GM18861 (cell line): ENCODE results near the gene PCDH1.
"Not testable (repeated sequence)": the region's sequence is repeated elsewhere in the genome, so short reads cannot be mapped to it uniquely, and the experiment has no call there.

Experiments used
- ATAC-seq: cut with Tn5 transposase; IDR thresholded peaks from one replicate; pipeline ENCODE4 v1.9.1; 2021; ENCODE audit not compliant: unreplicated experiment

PCDH1 gene

DNA sequence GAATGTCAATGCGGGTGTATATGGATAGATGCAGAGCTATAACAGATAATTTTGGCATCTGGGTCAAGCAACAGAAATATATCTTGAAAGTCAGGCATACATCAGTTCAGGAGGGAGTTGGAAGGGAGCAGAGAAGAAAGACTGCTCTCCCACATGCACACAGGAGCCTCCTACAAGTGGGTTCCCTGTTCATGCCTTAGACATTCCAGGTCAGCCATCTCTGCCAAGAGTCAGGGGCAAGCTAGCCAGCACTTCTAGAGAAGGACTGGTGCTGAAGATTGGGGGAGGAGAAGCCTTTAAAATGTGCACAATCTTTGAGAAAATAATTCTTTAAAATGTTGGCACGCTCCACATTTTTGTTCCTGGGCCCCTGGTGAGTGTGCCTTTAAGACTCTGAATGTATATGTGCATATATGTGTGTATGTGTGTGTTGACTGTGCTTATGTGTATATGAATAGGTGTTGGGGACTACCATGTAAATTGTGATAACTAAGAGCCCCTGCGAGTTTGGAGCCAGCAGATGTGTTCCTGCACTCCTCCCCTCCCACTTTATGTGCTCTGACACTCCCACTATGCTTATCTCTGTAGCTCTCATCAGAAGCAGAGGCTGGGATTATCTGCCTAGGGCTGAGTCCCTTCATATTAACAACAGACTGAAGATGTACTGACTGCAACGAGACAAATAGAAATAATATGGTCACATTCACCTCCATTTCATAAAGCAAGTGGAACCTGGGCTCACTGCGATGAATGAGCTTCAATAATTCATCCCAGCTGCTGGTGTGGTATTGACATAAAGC, 24.0 kb upstream of the PCDH1 start:
- no peak for ATAC-seq

DNA sequence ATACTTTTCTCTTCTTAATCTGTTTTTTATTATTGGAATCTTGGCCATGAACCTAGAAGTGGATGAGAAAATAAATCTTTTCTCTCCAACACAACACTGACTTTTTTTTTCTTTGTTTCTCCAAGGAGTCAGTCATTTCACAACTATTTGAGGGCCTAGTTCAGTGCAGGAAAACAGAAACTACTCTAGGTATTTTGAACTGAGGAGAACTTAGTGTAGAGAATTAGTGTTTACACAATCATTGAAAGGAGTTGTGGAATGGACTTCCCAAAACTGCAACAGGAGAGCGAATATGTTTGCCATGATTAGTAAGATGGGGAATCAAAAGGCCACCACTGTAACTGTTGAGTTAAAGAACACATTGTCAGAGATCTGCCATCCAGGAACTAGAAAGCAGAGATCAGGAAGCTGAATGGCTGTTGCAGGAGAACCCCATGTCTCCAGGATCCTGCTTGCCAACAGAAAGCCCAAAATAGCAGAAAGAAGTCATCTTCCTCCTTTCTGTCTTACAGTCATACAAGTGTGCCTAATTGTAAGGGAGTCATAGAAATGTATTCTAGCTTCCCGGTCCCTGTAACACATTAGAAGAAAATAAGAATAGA, 20.3 kb upstream of the PCDH1 start:
- no peak for ATAC-seq

DNA sequence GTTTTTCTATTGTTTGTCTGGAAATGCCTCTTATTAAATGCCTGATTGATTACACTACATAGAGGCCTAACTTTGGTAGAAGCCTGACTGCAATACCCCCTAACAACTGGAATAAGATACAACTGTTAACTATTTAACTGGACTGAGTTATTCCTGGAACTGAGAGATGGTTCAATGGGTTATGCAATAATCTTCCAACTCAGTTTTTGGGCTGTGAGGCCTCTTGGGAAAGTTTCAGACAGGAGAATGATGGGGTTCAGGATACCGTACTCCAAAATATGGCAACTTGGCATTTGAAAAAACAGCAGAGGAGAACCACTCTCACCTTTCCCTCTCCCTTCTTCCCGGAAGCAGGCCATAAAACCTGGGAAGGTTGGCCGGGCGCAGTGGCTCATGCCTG, 19.2 kb upstream of the PCDH1 start:
- ATAC-seq = no peak

DNA sequence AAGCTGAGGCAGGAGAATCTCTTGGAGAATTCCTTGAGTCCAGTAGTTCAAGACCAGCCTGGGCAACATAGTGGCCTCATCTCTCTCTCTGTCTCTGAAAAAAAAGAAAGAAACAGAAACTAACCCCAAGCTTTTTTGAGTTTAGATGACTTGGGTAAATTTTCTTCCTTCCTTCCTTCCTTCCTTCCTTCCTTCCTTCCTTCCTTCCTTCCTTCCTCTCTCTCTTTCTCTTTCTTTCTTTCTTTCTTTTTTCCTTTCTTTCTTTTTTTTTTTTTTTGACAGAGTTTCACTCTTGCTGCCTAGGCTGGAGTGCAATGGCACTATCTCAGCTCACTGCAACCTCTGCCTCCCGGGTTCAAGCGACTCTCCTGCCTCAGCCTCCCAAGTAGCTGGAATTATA, 12.2 kb upstream of the PCDH1 start:
- not testable (repeated sequence) for ATAC-seq

DNA sequence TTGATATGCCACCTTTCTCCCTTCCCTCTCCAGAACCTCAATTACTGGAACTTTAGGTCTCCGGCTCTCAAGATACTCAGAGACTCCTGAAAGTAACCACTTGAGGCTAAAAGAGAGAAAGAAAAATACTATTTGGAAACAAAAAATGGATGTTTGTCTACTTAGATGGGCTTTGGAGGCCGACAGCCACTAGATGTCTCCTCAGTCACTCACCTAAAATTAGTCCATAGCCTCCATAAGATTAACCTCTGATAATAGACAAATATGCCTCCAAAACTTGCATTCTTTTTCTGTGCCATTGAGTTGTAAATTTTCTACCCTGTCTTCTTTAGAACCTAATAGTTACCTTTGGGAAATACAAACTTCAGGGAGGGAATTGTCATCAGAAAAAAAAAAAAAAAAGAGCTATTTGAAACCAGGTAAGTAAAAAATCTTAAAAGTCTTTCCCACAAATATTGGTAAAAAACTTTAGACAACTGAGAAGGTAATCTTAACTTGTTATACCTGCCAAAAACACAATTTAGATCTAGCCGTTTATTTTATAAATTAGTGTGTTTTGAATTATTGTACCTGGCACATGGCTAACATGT, 11.2 kb upstream of the PCDH1 start:
- no peak for ATAC-seq

DNA sequence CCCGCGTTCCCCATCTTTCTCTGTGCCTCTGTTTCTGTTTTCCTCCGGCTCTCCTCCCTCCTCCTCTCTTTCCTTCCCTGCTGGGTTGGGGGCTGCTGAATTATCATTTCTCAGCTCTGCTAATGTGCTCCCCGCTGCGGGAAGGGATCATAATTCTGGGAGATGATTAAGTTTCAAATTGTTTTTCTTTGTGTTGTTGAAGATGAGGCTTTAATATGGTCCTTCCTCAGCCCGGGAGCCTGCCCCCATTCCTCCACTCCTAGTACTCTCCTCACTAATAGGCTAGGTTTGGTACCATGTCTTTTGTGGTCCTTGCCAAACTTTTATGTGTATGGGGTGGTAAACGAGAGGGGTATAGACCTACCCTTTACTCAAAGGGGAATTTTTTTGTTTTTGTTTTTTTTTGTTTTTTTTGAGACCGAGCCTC, 5.7 kb upstream of the PCDH1 start:
- no peak for ATAC-seq

DNA sequence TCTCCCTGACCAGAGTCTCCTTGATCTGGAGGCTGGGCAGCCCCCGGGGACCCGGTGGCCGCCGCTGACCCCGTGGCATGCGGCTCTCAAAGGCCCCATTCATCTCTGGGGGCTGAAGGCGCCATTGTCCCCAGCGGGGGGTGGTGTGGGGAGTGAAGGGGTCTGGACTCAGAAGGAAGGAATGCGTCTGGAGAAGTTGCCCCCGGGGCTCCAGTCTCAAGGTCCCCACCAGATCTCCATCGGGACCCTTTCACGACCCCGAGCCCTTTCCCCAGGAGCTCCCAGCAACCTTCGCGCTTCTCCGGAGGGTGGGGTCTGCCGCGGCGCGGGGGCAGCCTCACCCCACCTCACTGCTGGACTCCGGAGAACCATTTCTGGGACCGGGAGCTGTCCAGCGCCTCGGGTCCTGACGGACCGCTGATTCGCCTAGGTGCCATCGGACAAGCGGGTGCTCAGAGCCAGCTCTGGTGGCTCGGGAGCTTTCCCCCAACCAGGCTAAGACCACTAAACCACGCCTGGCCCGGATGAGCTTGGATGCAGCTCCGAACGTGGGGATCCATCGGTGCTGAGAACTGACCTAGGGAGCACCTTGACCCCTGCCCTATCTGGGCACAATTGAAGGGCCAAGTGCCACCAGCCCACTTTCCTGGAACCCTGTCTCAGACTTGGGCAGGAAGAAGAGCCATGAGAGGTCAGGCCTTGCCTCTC, 5.1 kb upstream of the PCDH1 start:
- no peak for ATAC-seq

DNA sequence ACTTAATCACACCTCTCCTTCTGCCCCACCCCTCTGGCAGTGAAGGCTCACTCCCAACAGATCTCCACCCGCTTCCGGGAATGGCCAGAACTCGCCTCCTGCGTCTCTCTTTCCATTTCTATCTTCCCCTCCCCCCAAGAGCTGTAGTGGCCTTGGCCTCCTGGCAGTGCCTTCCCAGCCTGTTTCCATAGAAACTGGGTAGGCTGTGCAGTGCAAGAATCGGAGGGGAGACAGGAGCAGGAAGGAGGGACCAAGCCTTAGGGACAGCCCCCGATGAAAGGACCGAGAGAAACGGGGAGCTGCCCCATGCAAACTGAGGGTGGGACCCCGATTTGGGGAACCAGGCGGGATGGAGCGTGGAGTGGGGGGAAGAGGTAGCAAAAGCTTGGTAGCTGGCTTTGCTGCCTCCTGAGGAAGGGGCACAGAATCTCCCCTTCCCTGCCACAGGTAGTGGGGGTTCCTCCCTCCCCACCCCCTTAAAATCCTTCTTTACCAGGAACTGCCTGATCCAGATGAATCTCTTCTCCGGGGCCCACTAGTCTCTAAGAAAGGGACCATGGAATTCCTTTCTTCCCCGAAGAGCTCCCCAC, 4.5 kb upstream of the PCDH1 start:
- no peak for ATAC-seq

DNA sequence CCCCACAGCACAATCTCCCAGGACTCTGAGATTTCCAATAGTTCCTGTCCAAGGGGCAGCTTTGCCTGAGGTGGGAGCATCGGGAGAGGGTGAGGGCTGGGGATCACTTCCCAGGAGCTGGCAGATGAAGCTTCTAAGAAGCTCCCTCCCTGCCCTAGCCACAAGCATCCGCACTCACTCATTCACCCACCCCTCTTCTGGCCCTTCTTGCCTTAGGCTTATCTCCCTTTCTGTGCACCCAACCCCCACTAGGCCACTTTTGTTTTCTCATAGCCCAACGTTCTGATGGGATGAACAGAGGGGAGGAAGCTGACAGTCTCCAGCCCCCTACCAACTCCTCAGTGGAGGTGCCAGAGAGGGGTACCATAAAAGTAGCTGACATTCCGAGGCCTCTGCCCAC, 3.7 kb upstream of the PCDH1 start:
- ATAC-seq = no peak

DNA sequence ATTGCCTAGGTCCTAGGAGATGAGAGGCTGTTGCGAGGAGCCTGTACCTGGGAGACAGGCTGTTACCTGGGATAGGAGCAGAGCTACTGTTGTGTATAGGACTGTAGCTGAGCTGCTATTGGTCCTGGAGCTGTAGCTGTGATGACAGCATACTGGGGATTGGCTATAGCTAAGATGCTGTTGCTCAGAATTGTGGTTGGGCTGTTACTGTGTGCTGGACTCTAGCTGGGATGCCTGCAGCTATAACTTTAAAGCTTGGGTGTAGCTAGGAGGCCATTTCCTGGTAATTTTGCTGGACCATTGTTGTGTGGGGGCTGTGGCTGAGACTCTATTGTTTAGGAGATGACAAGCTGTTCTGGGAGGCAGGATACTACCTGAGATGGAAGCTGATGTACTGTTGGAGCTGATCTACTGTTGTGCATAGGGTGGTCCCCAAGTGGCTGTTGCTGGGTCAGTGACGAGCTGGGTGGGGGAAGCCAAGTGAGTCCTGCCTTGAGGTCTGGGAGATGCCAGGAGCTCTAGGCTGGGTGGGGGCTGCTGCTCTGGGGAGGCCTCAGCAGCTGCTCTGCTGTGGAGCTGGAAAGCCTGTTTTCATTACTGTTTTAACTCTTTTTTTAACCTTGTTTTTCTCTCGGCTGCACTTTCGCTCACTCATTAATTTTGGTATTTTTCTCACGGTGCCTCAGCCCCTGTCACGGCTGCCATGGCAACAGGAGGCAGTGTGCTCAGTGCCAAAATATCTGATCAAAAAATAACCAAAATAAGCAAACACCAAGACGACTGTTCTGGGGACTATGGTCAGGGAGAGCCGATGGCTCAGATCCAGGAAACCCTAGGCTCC, 3.0 kb upstream of the PCDH1 start:
- ATAC-seq = no peak

DNA sequence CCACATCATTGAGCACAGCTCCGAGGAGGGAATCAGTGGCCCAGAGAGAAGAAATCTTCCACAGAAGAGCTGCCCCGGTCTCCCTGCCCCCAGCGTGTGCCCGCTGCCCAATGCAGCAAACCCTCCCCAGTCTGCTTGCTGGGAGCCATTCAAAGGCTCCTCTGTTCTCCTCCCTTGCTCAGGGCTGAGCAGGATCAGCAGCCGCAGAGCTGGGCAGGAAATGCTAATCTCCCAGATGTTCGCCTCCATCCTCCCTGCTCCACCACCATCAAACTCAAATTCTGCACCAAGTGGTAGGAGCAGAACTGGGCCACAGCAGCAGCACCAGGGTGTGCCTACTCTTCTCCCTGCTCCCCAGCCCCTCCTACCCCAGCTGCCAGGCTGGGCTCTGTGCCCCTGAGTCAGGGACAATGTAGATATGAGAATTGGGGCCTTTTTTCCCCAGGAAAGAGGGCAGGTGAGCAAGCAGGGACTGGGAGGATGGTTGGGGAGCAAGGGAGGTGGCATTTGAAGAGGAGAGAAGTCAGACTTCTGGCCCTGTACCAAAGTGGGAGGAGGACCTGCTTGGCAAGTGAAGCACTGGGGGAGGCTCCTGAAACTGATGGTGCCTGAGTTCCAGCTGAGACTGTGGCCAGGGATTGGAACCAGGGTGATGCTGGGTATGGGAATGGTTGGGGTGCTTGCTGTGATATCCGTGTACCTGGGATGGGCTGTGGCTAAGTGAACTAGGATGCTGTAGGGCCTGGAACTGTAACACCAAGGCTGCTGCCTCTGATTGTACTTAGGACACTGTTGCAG, 1.9 kb upstream of the PCDH1 start:
- ATAC-seq = no peak

DNA sequence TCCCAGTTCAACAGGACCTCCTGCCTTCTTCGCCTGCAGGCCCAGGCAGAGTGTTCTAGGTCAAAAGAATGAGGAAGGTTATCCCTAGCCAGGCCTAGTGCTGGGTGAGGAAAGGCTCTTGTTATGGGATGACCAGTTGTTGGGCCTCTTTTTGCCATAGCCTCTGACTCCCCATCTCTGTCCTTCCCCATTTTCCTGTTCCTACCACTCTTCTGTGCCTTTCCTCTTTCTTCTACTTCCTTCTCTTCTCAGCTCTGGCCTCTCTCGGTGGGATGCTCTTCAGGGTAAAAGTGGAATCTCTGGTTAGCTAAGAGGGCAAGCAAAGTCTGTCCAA, 1.2 kb upstream of the PCDH1 start:
- ATAC-seq = no peak

DNA sequence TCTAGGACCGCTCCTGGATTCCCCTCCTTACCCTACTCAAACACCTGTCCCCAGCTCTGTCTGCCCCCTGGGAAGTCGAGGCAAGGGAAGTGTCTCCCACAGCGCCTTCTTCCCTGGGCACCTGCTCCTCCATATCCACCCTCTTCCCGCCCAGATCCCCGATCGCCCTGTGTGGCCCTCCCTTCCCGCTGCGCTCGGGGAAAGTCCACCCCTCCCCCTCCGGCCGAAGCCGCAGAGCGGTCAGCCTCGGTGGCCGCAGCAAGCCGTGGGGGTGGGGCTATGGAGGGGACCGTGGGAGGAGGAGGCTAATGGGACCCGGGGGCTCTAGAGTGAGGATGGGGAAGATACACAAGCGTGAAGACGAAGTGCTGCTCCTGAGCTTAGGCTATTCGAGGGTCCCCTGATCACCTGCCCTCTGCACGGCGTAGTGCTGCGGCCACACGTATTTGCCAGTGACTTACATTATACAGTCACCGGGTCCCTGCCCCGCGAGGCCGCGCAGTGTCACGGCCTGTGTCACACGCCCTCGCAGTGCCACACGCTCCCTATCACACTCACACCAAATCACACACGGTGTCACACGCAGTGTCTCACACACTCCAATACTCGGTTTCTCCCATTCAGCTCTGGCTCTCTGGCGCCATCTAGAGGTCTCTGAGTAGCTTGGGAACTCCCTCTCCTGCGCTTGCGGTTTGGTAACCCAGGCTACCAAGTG, 658 bp upstream of the PCDH1 start:
- ATAC-seq = peak; percentile 87

DNA sequence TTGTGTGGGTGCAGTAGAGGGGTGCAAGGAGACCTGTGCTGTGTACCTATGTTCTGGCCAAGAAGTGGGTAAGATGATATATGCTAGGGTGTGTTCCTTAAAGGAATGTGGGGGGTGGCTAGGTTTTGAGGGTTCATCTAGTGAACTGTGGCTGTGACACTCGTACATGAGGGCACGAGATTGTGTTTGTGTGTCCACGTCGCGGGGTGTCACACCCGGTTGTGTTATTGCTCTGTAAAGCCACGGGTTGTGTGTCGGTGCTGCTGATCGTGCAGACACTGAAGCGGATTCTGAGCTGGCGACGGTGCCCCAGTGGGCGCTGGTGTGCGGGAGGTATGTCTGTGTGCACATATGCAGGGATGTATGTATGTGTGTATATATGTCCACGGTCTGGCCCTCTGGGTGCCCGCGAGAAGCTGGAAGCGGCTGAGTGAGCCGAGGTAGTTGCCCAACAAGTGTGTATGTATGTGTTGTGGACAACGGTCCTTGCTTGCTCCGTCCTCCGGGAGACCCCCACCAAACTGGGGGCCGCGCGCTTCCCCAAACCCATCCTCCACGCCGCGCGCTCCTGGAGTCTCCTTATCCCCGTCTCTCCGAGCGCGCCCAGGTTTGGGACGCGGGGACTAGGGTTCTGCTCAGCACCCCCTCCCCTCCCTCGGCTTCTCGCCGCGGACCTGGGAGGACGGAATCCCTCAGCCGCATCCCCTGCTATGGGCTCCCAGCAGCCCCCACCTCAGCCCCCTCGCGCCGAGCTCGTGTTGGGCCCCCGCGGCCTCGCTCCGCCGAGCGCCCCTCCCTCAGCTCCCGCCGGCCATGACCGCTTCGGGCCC, 639 bp downstream of the PCDH1 start:
- no peak for ATAC-seq

DNA sequence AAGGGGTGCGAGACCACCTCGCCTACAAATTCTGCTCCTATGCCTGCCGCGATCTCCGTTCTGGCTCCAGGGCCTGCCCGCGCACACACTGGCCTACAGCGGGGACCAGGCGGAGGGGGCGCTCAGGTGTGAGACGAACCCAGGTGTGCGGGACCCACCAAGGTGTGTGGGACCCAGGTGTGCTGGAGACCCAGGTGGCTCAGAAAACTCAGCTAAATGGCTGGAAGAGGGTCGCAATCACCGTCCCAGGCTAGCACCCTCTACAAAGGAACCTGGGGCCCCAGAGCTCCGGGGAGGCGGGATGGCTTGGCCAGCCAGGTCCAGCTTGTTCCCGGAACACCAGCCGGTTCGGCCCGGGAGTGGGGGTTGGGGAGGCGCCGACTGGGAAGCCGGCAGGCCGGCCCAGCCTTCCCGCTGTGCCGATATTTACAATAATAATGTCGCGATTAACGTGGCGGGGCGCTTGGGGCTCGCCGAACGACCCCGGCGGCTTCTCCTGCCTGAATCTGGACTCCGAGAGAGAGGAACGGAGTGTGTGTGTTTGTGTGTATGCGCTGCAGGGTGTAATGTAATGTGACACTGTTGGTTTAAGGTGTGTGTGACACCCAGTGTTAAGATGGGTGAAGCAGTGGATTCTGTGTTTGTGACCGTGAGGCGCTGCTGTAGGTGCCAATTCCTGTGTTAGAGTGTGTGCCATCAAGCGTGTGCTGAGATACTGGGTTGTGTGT, 1.4 kb downstream of the PCDH1 start:
- ATAC-seq = no peak

DNA sequence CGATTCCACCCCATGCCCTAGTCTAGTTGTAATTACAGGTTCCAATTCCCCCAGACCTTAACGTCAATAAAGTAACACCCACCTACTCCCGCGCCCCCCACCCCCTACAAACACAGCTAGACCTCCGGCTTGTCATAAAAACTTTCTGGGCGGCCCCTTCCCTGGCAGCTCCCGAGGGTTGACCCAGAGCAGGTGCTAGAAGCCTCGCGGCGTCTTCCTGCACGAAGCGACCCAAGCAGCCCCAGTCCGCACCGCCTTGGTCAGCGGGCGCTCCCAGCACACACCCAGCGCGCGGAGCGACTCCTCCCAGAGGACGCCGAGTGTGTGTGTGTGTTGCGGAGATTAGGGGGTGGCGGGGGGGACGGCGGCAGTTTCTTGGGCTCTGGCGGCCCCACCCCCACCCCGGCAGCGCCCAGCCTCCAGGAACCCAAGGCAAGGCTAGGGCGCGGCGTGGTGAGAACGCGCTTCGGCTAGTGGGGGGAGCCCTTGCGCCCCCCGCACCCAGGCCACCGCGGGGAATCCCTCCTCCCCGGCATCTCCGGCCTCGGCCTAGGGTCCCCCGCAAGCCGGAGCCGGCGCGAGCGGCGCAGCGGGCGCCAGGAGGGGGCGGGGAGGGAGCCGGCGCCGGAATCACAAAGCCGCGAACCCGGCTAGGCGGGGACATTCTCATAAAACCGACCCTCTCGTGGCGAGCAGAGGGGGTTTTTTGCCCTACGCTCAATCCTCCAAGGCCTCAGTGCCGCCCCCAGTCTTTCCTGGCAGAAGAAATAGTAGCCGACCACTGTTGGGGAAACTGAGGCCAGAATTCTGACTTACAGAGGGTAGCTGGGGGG, 2.2 kb downstream of the PCDH1 start:
- no peak for ATAC-seq
